Hepatic stellate cell (primary cell): Measurements from ENCODE around the gene NKX6-2.

Experiments
- DNase-seq: peaks from one replicate; pipeline ENCODE4 v3.0.0; 2011; ENCODE audit warnings: low spot score

Gene NKX6-2

GRCh38 chr10:132754071-132754470 is 31.9 kb downstream of the NKX6-2 start:
- no peak for DNase-seq

GRCh38 chr10:132753596-132753995 is 32.4 kb downstream of the NKX6-2 start:
- no peak for DNase-seq

GRCh38 chr10:132752961-132753360 is 33.0 kb downstream of the NKX6-2 start:
- DNase-seq = no peak

- no peak for DNase-seq
Observed at GRCh38 chr10:132752378-132752777, 33.6 kb downstream of the NKX6-2 start.

- DNase-seq = no peak
Observed at GRCh38 chr10:132750936-132751335, 35.0 kb downstream of the NKX6-2 start.

DNA sequence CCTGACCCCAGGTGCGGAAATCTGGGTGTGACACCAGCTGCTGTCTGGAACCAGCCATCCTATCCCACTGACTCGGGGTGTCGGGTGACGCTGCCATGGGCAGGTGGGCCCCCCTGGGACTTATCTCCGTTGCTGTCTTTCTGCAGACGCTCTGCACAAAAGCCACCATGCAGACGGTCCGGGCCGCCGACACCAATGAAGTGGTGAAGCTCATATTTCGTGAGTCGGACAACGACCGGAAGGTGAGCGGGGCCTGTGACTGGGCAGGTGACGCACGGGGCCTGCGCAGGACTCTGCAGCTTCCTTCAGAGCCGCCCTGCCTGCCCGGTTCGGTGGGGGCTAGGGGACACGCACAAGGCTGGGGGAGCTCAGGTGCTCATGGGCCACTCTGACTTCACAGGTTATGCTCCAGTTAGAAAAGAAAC is 36.6 kb downstream of the NKX6-2 start:
- DNase-seq = no peak

- DNase-seq = no peak
Observed at GRCh38 chr10:132748545-132749370, 37.2 kb downstream of the NKX6-2 start.

DNA sequence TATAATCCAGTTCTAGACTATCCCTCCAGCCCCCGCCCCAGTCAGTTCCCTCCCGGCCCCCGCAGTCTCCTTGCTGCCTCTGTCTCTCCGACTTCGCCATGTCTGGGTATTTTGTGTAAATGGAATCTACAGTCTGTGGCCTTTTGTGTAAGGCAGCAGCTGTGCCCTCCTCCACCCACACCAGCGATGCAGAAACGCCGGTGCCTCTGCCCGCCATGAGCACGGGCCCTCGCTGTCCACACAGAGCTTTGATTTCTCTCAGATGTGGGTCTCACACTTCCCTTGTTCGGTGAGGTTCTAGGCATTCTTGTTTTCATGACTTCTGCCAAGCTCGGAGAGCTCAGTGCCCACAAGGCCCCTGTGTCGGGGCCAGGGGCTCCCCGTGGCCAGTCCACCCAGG is 37.8 kb downstream of the NKX6-2 start:
- DNase-seq = no peak

GRCh38 chr10:132746801-132747625 is 38.9 kb downstream of the NKX6-2 start:
- DNase-seq = no peak

GRCh38 chr10:132746386-132746785 is 39.6 kb downstream of the NKX6-2 start:
- no peak for DNase-seq

DNA sequence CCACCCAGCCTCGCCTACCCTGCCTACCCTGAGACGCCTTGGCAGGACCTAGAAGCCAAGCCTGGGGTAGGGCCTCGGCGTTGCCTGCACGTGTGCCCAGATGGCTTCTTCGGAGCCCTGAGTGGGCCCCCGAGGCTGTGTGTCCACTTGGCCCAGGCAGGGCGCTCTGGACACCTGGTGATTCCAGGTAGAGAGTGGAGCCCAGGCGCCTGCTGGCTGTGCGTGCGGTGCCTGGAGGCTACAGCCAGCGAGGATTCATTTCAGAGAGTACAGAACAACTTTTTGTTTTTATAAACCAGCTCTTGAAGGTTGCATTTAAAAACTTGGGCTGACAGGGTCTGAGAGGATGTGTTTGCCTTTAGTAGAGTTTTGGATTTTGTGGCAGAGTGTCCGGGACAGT is 40.0 kb downstream of the NKX6-2 start:
- DNase-seq = no peak

- no peak for DNase-seq
Observed at GRCh38 chr10:132745511-132745910, 40.4 kb downstream of the NKX6-2 start.

GRCh38 chr10:132744839-132745238 is 41.1 kb downstream of the NKX6-2 start:
- DNase-seq = no peak

GRCh38 chr10:132743925-132744490 is 41.9 kb downstream of the NKX6-2 start:
- DNase-seq = no peak

- DNase-seq = peak; percentile 53
Observed at GRCh38 chr10:132743196-132743924, 42.6 kb downstream of the NKX6-2 start.

DNA sequence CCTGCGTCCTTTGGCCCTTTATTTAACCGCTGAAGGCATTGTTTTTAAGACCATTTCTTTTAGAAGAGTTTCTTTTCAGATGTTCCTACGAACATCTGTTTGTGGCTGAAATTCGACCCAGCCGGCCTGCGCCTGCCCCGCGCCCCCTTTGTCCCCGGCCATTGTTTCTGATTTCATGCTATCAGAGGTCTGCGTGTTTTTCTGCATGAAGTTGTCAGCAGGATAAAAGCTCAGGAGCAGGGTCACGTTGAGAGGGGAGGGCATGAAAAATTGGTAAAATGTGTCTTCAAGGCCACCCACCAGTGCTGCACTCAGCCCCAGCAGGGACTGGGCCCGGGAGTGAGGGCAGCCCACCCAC is 43.1 kb downstream of the NKX6-2 start:
- DNase-seq = no peak

GRCh38 chr10:132742167-132742836 is 43.6 kb downstream of the NKX6-2 start:
- no peak for DNase-seq

DNA sequence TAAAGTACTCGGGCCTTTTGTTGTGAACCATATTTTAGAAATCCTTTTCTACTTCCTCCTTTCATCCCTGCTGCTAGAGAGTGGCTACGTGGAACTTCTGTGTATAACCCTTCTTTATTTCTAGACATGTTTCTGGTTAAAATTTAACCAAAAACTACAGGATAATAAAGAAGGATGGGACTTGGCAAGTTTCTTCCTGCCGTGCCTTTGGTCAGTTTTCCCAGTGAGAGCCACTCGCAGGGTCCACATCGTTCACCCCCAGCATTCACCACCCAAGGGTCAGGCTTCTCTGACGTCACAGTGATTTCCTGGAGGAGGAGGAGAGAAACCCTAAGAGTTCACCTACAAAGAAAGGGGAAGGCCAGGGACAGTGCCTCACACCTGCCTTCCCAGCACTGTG is 45.4 kb downstream of the NKX6-2 start:
- no peak for DNase-seq

GRCh38 chr10:132739225-132739613 is 46.7 kb downstream of the NKX6-2 start:
- no peak for DNase-seq

DNA sequence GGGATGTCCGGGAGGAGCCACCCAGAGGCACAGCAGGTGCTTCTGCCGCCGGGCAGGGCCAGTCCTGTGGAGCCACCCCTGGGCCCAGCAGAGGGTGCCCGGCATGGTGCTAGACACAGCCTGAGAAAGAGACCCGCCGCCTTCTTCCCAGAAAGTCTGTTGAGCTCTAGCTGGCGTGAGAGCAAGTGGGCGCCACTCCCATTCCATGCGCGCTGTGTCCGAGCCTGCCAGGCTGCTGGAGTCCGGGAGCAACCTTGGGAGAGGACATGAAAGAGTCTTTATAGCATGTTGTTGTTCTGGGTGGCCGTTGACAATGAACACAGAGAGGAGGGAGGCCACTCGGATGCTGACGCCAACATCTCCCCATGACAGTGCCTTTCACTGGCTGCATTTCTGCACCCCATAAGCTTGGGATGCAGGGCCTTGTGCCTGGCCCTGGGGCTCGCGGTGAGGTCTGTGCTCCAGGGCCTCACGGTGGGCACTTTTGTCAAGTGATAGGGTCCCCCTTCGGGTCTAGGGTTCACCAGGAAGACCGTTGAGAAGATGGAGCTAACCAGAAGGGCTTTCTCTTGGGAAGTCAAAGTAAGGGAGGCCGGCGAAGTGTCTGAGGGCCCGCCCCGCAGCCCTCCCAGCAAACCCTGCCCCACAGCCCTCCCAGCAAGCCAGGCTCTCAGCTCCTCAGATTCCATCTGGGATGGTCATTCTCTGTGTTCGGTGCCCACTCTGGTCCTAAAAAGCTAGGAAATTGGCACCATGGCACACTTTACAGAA is 47.3 kb downstream of the NKX6-2 start:
- no peak for DNase-seq
